ENCODE measurements around the gene PTGDR2.
"Not testable (repeated sequence)": the region's sequence is repeated elsewhere in the genome, so short reads cannot be mapped to it uniquely, and the experiment has no call there.

The PTGDR2 gene

GRCh38 chr11:60834742-60835533, 20.8 kb downstream of the PTGDR2 start:
- peaks cover 22% of the 10 kb centered on the region for H3K27me3 ChIP-seq (ENCODE audit: insufficient read depth, low read length)
- no peaks in the 10 kb centered on the region for H3K36me3 ChIP-seq (ENCODE audit: insufficient read depth, low read length)
- H2AFZ ChIP-seq (ENCODE audit: low read depth, low read length): no peak overlapping the region
- no peaks in the 10 kb centered on the region for H3K4me1 ChIP-seq (ENCODE audit: insufficient read depth, low read length)
- no peak overlapping the region for H3K4me3 ChIP-seq (ENCODE audit: low read length)
- H3K9me3 ChIP-seq (ENCODE audit: low read length): no peaks in the 10 kb centered on the region

DNA sequence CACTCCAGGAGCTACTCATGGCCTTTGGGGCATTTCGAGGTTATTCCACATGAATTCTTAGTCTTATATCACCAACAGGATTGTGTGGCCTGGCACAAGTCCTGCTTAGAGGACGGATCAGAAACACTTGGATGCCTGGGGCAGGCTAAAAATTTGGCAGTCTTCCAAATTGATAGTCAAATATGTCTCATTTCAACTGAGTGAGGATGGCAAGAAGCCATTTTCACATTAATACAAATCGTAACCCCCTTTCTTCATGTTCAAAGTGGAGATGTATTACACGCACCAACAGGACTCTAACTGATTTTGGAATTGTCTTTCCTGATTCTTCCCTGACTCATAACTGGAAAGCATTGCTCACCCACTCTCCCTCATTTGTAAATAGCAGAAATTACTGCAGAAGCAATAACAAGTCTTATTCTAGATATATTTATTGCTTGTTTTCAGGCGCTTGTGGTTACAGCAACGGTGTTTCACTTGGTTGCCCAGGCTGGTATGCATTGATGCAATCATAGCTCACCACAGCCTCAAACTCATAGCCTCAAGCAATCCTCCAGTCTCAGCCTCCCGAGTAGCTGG, 24.2 kb downstream of the PTGDR2 start:
- H3K36me3 ChIP-seq (ENCODE audit: insufficient read depth, low read length): no peaks in the 10 kb centered on the region
- no peaks in the 10 kb centered on the region for H3K9me3 ChIP-seq (ENCODE audit: low read length)
- no peak overlapping the region for H2AFZ ChIP-seq (ENCODE audit: low read depth, low read length)
- H3K27me3 ChIP-seq (ENCODE audit: insufficient read depth, low read length): peaks cover 13% of the 10 kb centered on the region
- no peaks in the 10 kb centered on the region for H3K4me1 ChIP-seq (ENCODE audit: insufficient read depth, low read length)
- no peak overlapping the region for H3K4me3 ChIP-seq (ENCODE audit: low read length)

DNA sequence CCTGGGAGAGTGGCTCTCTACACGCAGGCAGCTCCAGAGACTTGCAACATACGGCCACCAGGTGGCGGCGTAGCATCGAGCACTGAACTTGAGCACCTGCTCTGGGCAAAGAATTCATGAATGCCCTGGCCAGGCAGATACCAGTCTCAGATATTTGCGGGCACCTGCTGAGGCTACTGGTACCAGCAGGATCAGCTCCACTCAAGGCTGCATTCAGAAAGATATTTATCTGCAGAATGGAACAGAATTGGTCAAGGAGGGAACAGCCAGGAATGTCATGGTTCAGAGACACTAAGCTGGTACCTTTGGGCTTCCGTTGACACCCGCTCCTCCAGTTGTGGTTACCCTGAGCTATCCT, 24.6 kb downstream of the PTGDR2 start:
- no peak overlapping the region for H3K4me3 ChIP-seq (ENCODE audit: low read length)
- no peak overlapping the region for H2AFZ ChIP-seq (ENCODE audit: low read depth, low read length)
- H3K4me1 ChIP-seq (ENCODE audit: insufficient read depth, low read length): no peaks in the 10 kb centered on the region
- H3K9me3 ChIP-seq (ENCODE audit: low read length): no peaks in the 10 kb centered on the region
- H3K27me3 ChIP-seq (ENCODE audit: insufficient read depth, low read length): peaks cover 13% of the 10 kb centered on the region
- H3K36me3 ChIP-seq (ENCODE audit: insufficient read depth, low read length): no peaks in the 10 kb centered on the region

DNA sequence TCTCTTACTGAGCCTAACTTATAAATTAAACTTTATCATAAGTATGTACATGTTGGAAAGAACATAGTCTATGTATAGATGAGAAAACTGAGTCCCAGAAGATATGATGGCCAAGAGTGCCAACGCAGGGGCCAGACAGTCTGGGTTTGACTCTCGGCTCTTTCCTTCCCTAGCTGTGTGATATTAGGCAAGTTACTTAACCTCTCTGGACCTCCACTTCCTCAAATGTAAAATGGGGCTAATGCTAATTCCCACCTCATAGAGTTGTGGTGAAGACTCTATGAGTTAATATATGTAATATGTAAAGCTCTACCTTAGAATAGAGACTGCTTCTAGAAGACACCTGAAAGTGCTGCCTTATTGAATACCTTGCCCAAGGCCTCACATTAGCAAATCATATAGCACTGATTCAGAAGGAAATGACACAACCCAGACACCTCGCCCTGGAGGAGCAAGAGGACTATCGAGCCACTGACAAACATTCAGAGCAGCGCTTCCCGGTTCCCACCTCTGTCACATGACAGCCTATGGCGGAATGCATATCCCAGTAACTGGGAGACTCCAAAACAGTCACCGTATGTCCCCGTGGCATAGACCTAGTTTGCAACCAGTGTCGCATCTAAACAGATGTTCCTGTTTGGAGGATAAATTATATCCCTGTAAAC, 25.1 kb downstream of the PTGDR2 start:
- Histone ChIP-seq H3K27me3 (ENCODE audit: insufficient read depth, low read length) (peaks cover 11% of the 10 kb centered on the region), H3K9me3 (ENCODE audit: low read length) (no peaks in the 10 kb centered on the region), H2AFZ (ENCODE audit: low read depth, low read length) (no peak overlapping the region)

DNA sequence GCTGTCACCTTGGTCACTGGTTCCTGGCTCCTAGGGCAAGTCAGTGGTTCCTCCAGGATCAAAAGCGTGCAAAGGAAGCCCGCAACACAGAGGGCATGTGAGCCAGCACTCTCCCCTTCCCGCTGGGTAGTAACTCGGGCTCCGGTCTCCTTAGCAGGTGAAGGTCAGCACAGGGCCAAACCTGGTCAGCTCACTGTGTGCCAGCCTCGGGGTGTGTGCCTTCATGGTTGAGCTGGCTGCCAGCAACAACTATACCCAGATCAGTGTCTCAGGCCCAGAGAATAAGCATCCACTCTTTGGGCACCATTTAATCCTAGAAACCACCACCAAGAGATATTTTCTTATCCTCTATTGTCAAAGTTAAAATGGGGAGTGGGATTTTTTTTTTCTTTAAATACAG, 30.0 kb downstream of the PTGDR2 start:
- Histone ChIP-seq H3K9me3 (ENCODE audit: low read length) (no peaks in the 10 kb centered on the region), H3K4me1 (ENCODE audit: insufficient read depth, low read length) (no peaks in the 10 kb centered on the region), H3K4me3 (ENCODE audit: low read length) (no peak overlapping the region), H3K27me3 (ENCODE audit: insufficient read depth, low read length) (peaks cover 6% of the 10 kb centered on the region), H2AFZ (ENCODE audit: low read depth, low read length) (no peak overlapping the region), H3K36me3 (ENCODE audit: insufficient read depth, low read length) (no peaks in the 10 kb centered on the region)

More for the DNA sequence above, 25.1 kb downstream of the PTGDR2 start:
- Histone ChIP-seq H3K4me1 (ENCODE audit: insufficient read depth, low read length) (no peaks in the 10 kb centered on the region), H3K36me3 (ENCODE audit: insufficient read depth, low read length) (no peaks in the 10 kb centered on the region), H3K4me3 (ENCODE audit: low read length) (no peak overlapping the region)

GRCh38 chr11:60825118-60825517, 30.6 kb downstream of the PTGDR2 start:
- no peaks in the 10 kb centered on the region for H3K9me3 ChIP-seq (ENCODE audit: low read length)
- no peak overlapping the region for H3K4me3 ChIP-seq (ENCODE audit: low read length)
- H3K4me1 ChIP-seq (ENCODE audit: insufficient read depth, low read length): no peaks in the 10 kb centered on the region
- H3K36me3 ChIP-seq (ENCODE audit: insufficient read depth, low read length): no peaks in the 10 kb centered on the region
- no peak overlapping the region for H2AFZ ChIP-seq (ENCODE audit: low read depth, low read length)
- peaks cover 11% of the 10 kb centered on the region for H3K27me3 ChIP-seq (ENCODE audit: insufficient read depth, low read length)

- H3K9me3 ChIP-seq (ENCODE audit: low read length); H3K4me1 ChIP-seq (ENCODE audit: insufficient read depth, low read length); H3K36me3 ChIP-seq (ENCODE audit: insufficient read depth, low read length); H2AFZ ChIP-seq (ENCODE audit: low read depth, low read length); H3K4me3 ChIP-seq (ENCODE audit: low read length): not testable (repeated sequence)
- peaks cover 11% of the 10 kb centered on the region for H3K27me3 ChIP-seq (ENCODE audit: insufficient read depth, low read length)
These were observed 31.9 kb downstream of the PTGDR2 start for GRCh38 chr11:60823745-60824306.

- Histone ChIP-seq H3K4me3 (ENCODE audit: low read length) (no peak overlapping the region), H3K36me3 (ENCODE audit: insufficient read depth, low read length) (no peaks in the 10 kb centered on the region), H2AFZ (ENCODE audit: low read depth, low read length) (no peak overlapping the region), H3K4me1 (ENCODE audit: insufficient read depth, low read length) (no peaks in the 10 kb centered on the region), H3K9me3 (ENCODE audit: low read length) (peaks cover 2% of the 10 kb centered on the region), H3K27me3 (ENCODE audit: insufficient read depth, low read length) (peaks cover 11% of the 10 kb centered on the region)
These were observed 33.7 kb downstream of the PTGDR2 start for GRCh38 chr11:60821827-60822599.

DNA sequence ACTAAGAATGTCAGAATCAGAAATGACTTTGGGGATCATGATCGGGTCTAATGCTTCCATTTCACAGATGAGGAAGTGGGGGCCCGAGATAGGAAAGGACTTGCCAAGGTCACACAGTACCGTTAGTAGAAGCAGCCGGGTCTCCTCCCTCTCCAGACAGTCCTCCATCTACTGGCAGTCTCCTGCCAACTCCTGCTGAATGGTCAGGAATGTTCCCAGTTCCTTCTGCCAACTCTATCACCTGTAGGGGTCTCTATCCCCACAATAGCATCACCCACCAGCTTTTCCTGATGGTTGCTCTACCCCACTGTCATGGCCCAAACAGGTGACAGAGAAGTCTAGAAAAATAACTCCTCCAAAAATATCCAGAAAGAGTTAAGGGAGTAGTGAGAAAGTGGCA, 37.7 kb downstream of the PTGDR2 start:
- Histone ChIP-seq H3K27me3 (ENCODE audit: insufficient read depth, low read length) (peaks cover 11% of the 10 kb centered on the region), H3K4me3 (ENCODE audit: low read length) (no peak overlapping the region), H3K9me3 (ENCODE audit: low read length) (peaks cover 5% of the 10 kb centered on the region), H3K36me3 (ENCODE audit: insufficient read depth, low read length) (no peaks in the 10 kb centered on the region), H3K4me1 (ENCODE audit: insufficient read depth, low read length) (no peaks in the 10 kb centered on the region), H2AFZ (ENCODE audit: low read depth, low read length) (no peak overlapping the region)

GRCh38 chr11:60816590-60817157, 39.1 kb downstream of the PTGDR2 start:
- Histone ChIP-seq H3K36me3 (ENCODE audit: insufficient read depth, low read length) (no peaks in the 10 kb centered on the region), H3K27me3 (ENCODE audit: insufficient read depth, low read length) (peaks cover 11% of the 10 kb centered on the region), H3K4me3 (ENCODE audit: low read length) (no peak overlapping the region), H2AFZ (ENCODE audit: low read depth, low read length) (no peak overlapping the region), H3K9me3 (ENCODE audit: low read length) (peaks cover 5% of the 10 kb centered on the region), H3K4me1 (ENCODE audit: insufficient read depth, low read length) (no peaks in the 10 kb centered on the region)

- H3K4me3 ChIP-seq (ENCODE audit: low read length): no peak overlapping the region
- H3K36me3 ChIP-seq (ENCODE audit: insufficient read depth, low read length): no peaks in the 10 kb centered on the region
- H3K4me1 ChIP-seq (ENCODE audit: insufficient read depth, low read length): no peaks in the 10 kb centered on the region
- no peak overlapping the region for H2AFZ ChIP-seq (ENCODE audit: low read depth, low read length)
- peaks cover 4% of the 10 kb centered on the region for H3K9me3 ChIP-seq (ENCODE audit: low read length)
- H3K27me3 ChIP-seq (ENCODE audit: insufficient read depth, low read length): no peaks in the 10 kb centered on the region
These were observed 41.6 kb downstream of the PTGDR2 start for GRCh38 chr11:60814112-60814511.

DNA sequence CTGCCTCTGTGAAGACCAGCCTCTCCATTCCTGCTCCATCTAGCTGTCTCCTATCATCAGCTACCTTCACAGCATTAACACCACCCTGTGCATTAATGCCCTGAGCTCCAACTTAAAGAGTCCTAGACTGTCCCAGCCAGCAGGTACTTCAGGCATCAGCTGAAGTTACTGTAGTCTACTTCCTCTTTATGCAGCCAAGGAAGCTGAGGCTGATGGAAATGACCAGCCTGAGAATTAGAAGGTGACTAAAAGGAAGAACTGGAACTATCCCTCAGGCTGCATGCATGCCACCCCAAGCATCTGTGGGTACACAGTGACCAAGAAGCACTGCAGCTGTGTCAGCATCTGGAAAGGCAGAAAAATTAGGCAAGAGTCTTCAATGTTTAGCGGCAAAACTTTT, 42.4 kb downstream of the PTGDR2 start:
- Histone ChIP-seq H3K27me3 (ENCODE audit: insufficient read depth, low read length) (no peaks in the 10 kb centered on the region), H3K4me3 (ENCODE audit: low read length) (no peak overlapping the region), H3K9me3 (ENCODE audit: low read length) (peaks cover 3% of the 10 kb centered on the region), H3K4me1 (ENCODE audit: insufficient read depth, low read length) (no peaks in the 10 kb centered on the region), H2AFZ (ENCODE audit: low read depth, low read length) (no peak overlapping the region), H3K36me3 (ENCODE audit: insufficient read depth, low read length) (no peaks in the 10 kb centered on the region)
